Measurements from ENCODE around the gene CLCN1.

The CLCN1 gene

DNA sequence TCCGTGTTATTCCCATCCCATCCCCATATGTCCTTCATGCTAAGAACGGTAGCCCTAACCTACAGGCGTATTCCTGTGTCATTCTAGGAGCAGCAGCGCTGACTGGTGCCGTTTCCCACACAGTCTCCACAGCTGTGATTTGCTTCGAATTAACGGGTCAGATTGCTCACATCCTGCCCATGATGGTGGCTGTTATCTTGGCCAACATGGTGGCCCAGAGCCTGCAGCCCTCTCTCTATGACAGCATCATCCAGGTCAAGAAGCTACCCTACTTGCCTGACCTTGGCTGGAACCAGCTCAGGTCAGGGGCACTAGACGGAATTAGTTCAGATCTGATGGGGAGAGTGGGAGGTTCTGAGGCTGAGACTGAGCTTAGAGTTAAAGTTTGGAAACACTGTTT lies 25.9 kb downstream of the CLCN1 start:
- DNase-seq, result no peak
- Histone ChIP-seq H3K9me3 (ENCODE audit: control extremely low read depth in 1 of 5, control insufficient read depth in 4 of 5, insufficient read depth in 2 of 5, low read depth in 1 of 5, low read length in 4 of 5) (no peaks in the 10 kb centered on the region), H3K27ac (ENCODE audit: insufficient read depth in 1 of 2, low read depth in 1 of 2, low read length in 2 of 2, poor library complexity in 1 of 2, severe bottlenecking in 2 of 2) (no peak overlapping the region), H3K4me3 (ENCODE audit: control insufficient read depth in 1 of 7, extremely low read depth in 1 of 7, insufficient read depth in 4 of 7, low read depth in 2 of 7, low read length in 6 of 7) (no peak overlapping the region), H3K36me3 (ENCODE audit: control insufficient read depth in 4 of 4, insufficient read depth in 4 of 4, low read length in 3 of 4) (no peaks in the 10 kb centered on the region), H3K4me1 (ENCODE audit: control extremely low read depth in 1 of 4, control insufficient read depth in 4 of 4, insufficient read depth in 4 of 4, low read length in 3 of 4) (peaks cover 0 to 13% (median 8%) of the 10 kb centered on the region in 4 experiments), H3K27me3 (replicated peaks in 2 of 5; ENCODE audit: control insufficient read depth in 4 of 5, insufficient read depth in 5 of 5, low read length in 4 of 5) (peaks cover 0 to 2% (median 0%) of the 10 kb centered on the region in 5 experiments)
- over 99% methylated on average over 7 of the region's 8 CpGs for WGBS (ENCODE audit: insufficient coverage)
- ChIA-PET POLR2A (interaction anchor here (0.8 kb wide), 1 partner anchor 8 kb away, joined by 3 read pairs; no protein-coding TSS in a partner anchor), CTCF (interaction anchor here (0.7 to 0.9 kb wide), 2 partner anchors 11 to 38 kb away, joined by 3 to 7 read pairs; no protein-coding TSS in a partner anchor)

GRCh38 chr7:143343596-143343995 lies 27.7 kb downstream of the CLCN1 start:
- no peak overlapping the region for H3K4me3 ChIP-seq (ENCODE audit: control insufficient read depth in 1 of 7, extremely low read depth in 1 of 7, insufficient read depth in 4 of 7, low read depth in 2 of 7, low read length in 6 of 7)
- no peaks in the 10 kb centered on the region for H3K9me3 ChIP-seq (ENCODE audit: control extremely low read depth in 1 of 5, control insufficient read depth in 4 of 5, insufficient read depth in 2 of 5, low read depth in 1 of 5, low read length in 4 of 5)
- peaks cover 0 to 13% (median 8%) of the 10 kb centered on the region in 4 experiments for H3K4me1 ChIP-seq (ENCODE audit: control extremely low read depth in 1 of 4, control insufficient read depth in 4 of 4, insufficient read depth in 4 of 4, low read length in 3 of 4)
- H3K27ac ChIP-seq (ENCODE audit: insufficient read depth in 1 of 2, low read depth in 1 of 2, low read length in 2 of 2, poor library complexity in 1 of 2, severe bottlenecking in 2 of 2), result no peak overlapping the region
- H3K27me3 ChIP-seq (replicated peaks in 2 of 5; ENCODE audit: control insufficient read depth in 4 of 5, insufficient read depth in 5 of 5, low read length in 4 of 5), result peaks cover 0 to 5% (median 0%) of the 10 kb centered on the region in 5 experiments
- H3K36me3 ChIP-seq (ENCODE audit: control insufficient read depth in 4 of 4, insufficient read depth in 4 of 4, low read length in 3 of 4), result no peaks in the 10 kb centered on the region
- CTCF ChIA-PET, result interaction anchor here (0.7 to 1.6 kb wide), 3 partner anchors 9 to 107 kb away, joined by 3 to 7 read pairs (median 5); no protein-coding TSS in a partner anchor
- 100% methylated on average over 1 of the region's 3 CpGs for WGBS (ENCODE audit: insufficient coverage)
- POLR2A ChIA-PET, result no interaction called here
- no peak for DNase-seq

DNA sequence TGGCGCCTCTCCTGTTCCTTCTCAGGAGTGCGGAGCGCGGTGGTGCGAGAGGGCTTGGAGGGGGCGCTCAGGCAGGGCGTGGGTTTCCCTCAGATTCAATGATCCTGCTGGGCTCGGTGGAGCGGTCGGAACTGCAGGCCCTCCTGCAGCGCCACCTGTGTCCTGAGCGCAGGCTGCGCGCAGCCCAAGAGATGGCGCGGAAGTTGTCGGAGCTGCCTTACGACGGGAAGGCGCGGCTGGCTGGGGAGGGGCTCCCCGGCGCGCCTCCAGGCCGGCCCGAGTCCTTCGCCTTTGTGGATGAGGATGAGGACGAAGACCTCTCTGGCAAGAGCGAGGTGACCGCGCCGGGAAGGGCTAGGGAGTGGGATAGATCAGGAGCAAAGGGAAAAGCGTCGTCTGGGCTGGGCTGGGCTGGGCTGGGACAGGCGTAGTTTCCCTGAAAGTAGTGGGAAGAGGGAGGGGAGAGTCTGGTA lies 29.6 kb downstream of the CLCN1 start:
- no peak overlapping the region for H3K27ac ChIP-seq (ENCODE audit: insufficient read depth in 1 of 2, low read depth in 1 of 2, low read length in 2 of 2, poor library complexity in 1 of 2, severe bottlenecking in 2 of 2)
- H3K36me3 ChIP-seq (ENCODE audit: control insufficient read depth in 4 of 4, insufficient read depth in 4 of 4, low read length in 3 of 4), result no peaks in the 10 kb centered on the region
- peaks cover 0 to 5% (median 0%) of the 10 kb centered on the region in 5 experiments for H3K27me3 ChIP-seq (replicated peaks in 2 of 5; ENCODE audit: control insufficient read depth in 4 of 5, insufficient read depth in 5 of 5, low read length in 4 of 5)
- peak overlapping the region in 5 of 7 experiments; percentile 40 to 71 (median 56) for H3K4me3 ChIP-seq (ENCODE audit: control insufficient read depth in 1 of 7, extremely low read depth in 1 of 7, insufficient read depth in 4 of 7, low read depth in 2 of 7, low read length in 6 of 7)
- H3K4me1 ChIP-seq (ENCODE audit: control extremely low read depth in 1 of 4, control insufficient read depth in 4 of 4, insufficient read depth in 4 of 4, low read length in 3 of 4), result peaks cover 0 to 13% (median 8%) of the 10 kb centered on the region in 4 experiments
- peak; percentile 87 to 88 (median 87) for DNase-seq
- ChIA-PET CTCF (interaction anchor here (0.6 to 2.9 kb wide), 19 partner anchors 9 to 118 kb away, joined by 3 to 18 read pairs (median 4); no protein-coding TSS in a partner anchor), POLR2A (interaction anchor here (0.5 to 1.4 kb wide), 2 partner anchors 30 to 90 kb away, joined by 3 read pairs; no protein-coding TSS in a partner anchor)
- no peaks in the 10 kb centered on the region for H3K9me3 ChIP-seq (ENCODE audit: control extremely low read depth in 1 of 5, control insufficient read depth in 4 of 5, insufficient read depth in 2 of 5, low read depth in 1 of 5, low read length in 4 of 5)
- WGBS (ENCODE audit: insufficient coverage), result 6% methylated on average over 33 of the region's 35 CpGs

DNA sequence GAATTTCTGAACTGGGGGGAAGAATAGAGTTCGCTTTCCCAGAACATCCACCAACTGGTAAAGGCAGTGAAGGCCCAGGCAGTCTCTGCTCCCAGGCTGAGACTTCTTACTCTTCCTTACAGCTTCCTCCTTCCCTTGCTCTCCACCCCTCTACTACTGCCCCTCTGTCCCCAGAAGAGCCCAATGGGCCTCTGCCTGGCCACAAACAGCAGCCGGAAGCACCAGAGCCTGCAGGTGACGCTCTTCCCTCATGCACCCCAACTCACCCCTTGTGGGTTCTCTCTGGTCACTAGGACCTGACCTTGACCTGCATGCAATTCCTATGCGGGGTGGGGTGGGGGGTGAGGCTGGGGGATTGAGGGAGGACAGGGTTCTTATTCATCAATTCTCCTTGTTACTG lies 30.1 kb downstream of the CLCN1 start:
- Histone ChIP-seq H3K9me3 (ENCODE audit: control extremely low read depth in 1 of 5, control insufficient read depth in 4 of 5, insufficient read depth in 2 of 5, low read depth in 1 of 5, low read length in 4 of 5) (no peaks in the 10 kb centered on the region), H3K4me3 (ENCODE audit: control insufficient read depth in 1 of 7, extremely low read depth in 1 of 7, insufficient read depth in 4 of 7, low read depth in 2 of 7, low read length in 6 of 7) (peak overlapping the region in 2 of 7 experiments; percentile 56 to 71), H3K4me1 (ENCODE audit: control extremely low read depth in 1 of 4, control insufficient read depth in 4 of 4, insufficient read depth in 4 of 4, low read length in 3 of 4) (peaks cover 0 to 13% (median 8%) of the 10 kb centered on the region in 4 experiments), H3K36me3 (ENCODE audit: control insufficient read depth in 4 of 4, insufficient read depth in 4 of 4, low read length in 3 of 4) (no peaks in the 10 kb centered on the region), H3K27ac (ENCODE audit: insufficient read depth in 1 of 2, low read depth in 1 of 2, low read length in 2 of 2, poor library complexity in 1 of 2, severe bottlenecking in 2 of 2) (no peak overlapping the region), H3K27me3 (replicated peaks in 2 of 5; ENCODE audit: control insufficient read depth in 4 of 5, insufficient read depth in 5 of 5, low read length in 4 of 5) (peaks cover 0 to 5% (median 0%) of the 10 kb centered on the region in 5 experiments)
- WGBS (ENCODE audit: insufficient coverage), result 100% methylated on average over 1 of the region's 4 CpGs
- DNase-seq, result no peak
- CTCF ChIA-PET, result interaction anchor here (0.6 to 2.9 kb wide), 16 partner anchors 8 to 117 kb away, joined by 3 to 18 read pairs (median 4); no protein-coding TSS in a partner anchor
- POLR2A ChIA-PET, result interaction anchor here (1.4 kb wide), 1 partner anchor 29 kb away, joined by 3 read pairs; no protein-coding TSS in a partner anchor

- ChIA-PET POLR2A (no interaction called here), CTCF (interaction anchor here (0.5 to 2.7 kb wide), 14 partner anchors 12 to 1057 kb away, joined by 3 to 10 read pairs (median 4); partner anchors contain the start of gene CLCN1)
- H3K4me1 ChIP-seq (ENCODE audit: control extremely low read depth in 1 of 4, control insufficient read depth in 4 of 4, insufficient read depth in 4 of 4, low read length in 3 of 4), result peaks cover 0 to 13% (median 8%) of the 10 kb centered on the region in 4 experiments
- H3K9me3 ChIP-seq (ENCODE audit: control extremely low read depth in 1 of 5, control insufficient read depth in 4 of 5, insufficient read depth in 2 of 5, low read depth in 1 of 5, low read length in 4 of 5), result no peaks in the 10 kb centered on the region
- peaks cover 0 to 5% (median 0%) of the 10 kb centered on the region in 5 experiments for H3K27me3 ChIP-seq (replicated peaks in 2 of 5; ENCODE audit: control insufficient read depth in 4 of 5, insufficient read depth in 5 of 5, low read length in 4 of 5)
- WGBS (ENCODE audit: insufficient coverage), result no CpG with 5 or more reads among the region's 5 CpGs
- H3K4me3 ChIP-seq (ENCODE audit: control insufficient read depth in 1 of 7, extremely low read depth in 1 of 7, insufficient read depth in 4 of 7, low read depth in 2 of 7, low read length in 6 of 7), result no peak overlapping the region
- DNase-seq, result no peak
- no peaks in the 10 kb centered on the region for H3K36me3 ChIP-seq (ENCODE audit: control insufficient read depth in 4 of 4, insufficient read depth in 4 of 4, low read length in 3 of 4)
- no peak overlapping the region for H3K27ac ChIP-seq (ENCODE audit: insufficient read depth in 1 of 2, low read depth in 1 of 2, low read length in 2 of 2, poor library complexity in 1 of 2, severe bottlenecking in 2 of 2)
These were observed 32.0 kb downstream of the CLCN1 start for GRCh38 chr7:143347950-143348349.

- CTCF ChIA-PET, result interaction anchor here (1.0 to 1.3 kb wide), 2 partner anchors 15 to 62 kb away, joined by 3 read pairs; no protein-coding TSS in a partner anchor
- peaks cover 0 to 5% (median 0%) of the 10 kb centered on the region in 5 experiments for H3K27me3 ChIP-seq (replicated peaks in 2 of 5; ENCODE audit: control insufficient read depth in 4 of 5, insufficient read depth in 5 of 5, low read length in 4 of 5)
- no peak overlapping the region for H3K4me3 ChIP-seq (ENCODE audit: control insufficient read depth in 1 of 7, extremely low read depth in 1 of 7, insufficient read depth in 4 of 7, low read depth in 2 of 7, low read length in 6 of 7)
- H3K4me1 ChIP-seq (ENCODE audit: control extremely low read depth in 1 of 4, control insufficient read depth in 4 of 4, insufficient read depth in 4 of 4, low read length in 3 of 4), result peaks cover 0 to 9% (median 6%) of the 10 kb centered on the region in 4 experiments
- WGBS (ENCODE audit: insufficient coverage), result 95% methylated on average over 5 of the region's 5 CpGs
- POLR2A ChIA-PET, result no interaction called here
- no peak for DNase-seq
- no peaks in the 10 kb centered on the region for H3K9me3 ChIP-seq (ENCODE audit: control extremely low read depth in 1 of 5, control insufficient read depth in 4 of 5, insufficient read depth in 2 of 5, low read depth in 1 of 5, low read length in 4 of 5)
- no peak overlapping the region for H3K27ac ChIP-seq (ENCODE audit: insufficient read depth in 1 of 2, low read depth in 1 of 2, low read length in 2 of 2, poor library complexity in 1 of 2, severe bottlenecking in 2 of 2)
- no peaks in the 10 kb centered on the region for H3K36me3 ChIP-seq (ENCODE audit: control insufficient read depth in 4 of 4, insufficient read depth in 4 of 4, low read length in 3 of 4)
These were observed 35.1 kb downstream of the CLCN1 start for GRCh38 chr7:143351060-143351459.

GRCh38 chr7:143351574-143351973 lies 35.7 kb downstream of the CLCN1 start:
- WGBS (ENCODE audit: insufficient coverage), result 99% methylated on average over 7 of the region's 9 CpGs
- H3K27me3 ChIP-seq (replicated peaks in 2 of 5; ENCODE audit: control insufficient read depth in 4 of 5, insufficient read depth in 5 of 5, low read length in 4 of 5), result peaks cover 0 to 3% (median 0%) of the 10 kb centered on the region in 5 experiments
- no peak overlapping the region for H3K27ac ChIP-seq (ENCODE audit: insufficient read depth in 1 of 2, low read depth in 1 of 2, low read length in 2 of 2, poor library complexity in 1 of 2, severe bottlenecking in 2 of 2)
- DNase-seq, result no peak
- H3K36me3 ChIP-seq (ENCODE audit: control insufficient read depth in 4 of 4, insufficient read depth in 4 of 4, low read length in 3 of 4), result no peaks in the 10 kb centered on the region
- no peaks in the 10 kb centered on the region for H3K9me3 ChIP-seq (ENCODE audit: control extremely low read depth in 1 of 5, control insufficient read depth in 4 of 5, insufficient read depth in 2 of 5, low read depth in 1 of 5, low read length in 4 of 5)
- H3K4me1 ChIP-seq (ENCODE audit: control extremely low read depth in 1 of 4, control insufficient read depth in 4 of 4, insufficient read depth in 4 of 4, low read length in 3 of 4), result peaks cover 0 to 9% (median 6%) of the 10 kb centered on the region in 4 experiments
- POLR2A ChIA-PET, result no interaction called here
- no peak overlapping the region for H3K4me3 ChIP-seq (ENCODE audit: control insufficient read depth in 1 of 7, extremely low read depth in 1 of 7, insufficient read depth in 4 of 7, low read depth in 2 of 7, low read length in 6 of 7)
- CTCF ChIA-PET, result interaction anchor here (1.0 to 1.3 kb wide), 2 partner anchors 16 to 62 kb away, joined by 3 read pairs; no protein-coding TSS in a partner anchor
